G401.6 (cell line): ENCODE data around the gene ASIP.
"Not testable (repeated sequence)": the region's sequence is repeated elsewhere in the genome, so short reads cannot be mapped to it uniquely, and the experiment has no call there.

Experiments used
- FAIRE-seq: peaks from 2 replicates; lab custom pipeline; 2012; peaks lifted over from hg19 to GRCh38; lab: Jason Lieb, UNC

Gene ASIP

DNA sequence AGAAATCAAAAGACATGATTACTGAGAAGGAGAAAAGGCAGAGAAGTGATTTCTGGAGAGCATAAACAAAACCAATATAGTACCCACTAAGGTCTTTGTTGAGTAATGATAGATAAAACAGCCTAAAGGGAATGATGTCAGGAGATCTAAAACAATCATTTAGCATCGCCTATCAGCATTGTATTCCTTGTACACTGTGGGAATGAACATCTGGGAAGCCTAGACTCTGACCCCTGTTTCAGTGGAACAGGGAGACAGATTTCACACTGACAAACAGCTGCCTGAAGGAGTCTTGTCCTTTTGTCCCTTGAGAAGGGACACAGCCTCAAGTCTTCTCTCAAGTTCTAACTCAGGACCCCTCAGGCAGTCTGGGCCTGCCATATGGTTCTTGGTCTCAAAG is 1.7 kb downstream of the ASIP start:
- FAIRE-seq: no peak

DNA sequence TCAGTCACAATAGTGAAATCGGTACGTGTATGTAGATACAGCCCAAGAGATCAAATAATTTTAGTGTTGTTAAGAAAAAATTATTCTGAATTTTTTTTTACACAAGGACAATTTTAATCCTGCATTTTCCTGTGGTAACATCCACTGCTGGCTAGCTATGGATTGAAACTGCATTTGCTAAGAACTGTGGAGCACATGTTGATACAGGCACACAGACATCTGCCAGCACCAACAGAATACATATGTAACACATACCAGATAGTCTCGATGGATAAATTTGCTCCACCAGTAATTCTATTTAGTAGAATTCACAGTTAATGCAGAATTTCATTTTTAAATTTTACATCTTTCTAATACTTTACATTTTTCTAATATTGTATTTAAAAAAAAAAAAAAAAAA is 2.2 kb downstream of the ASIP start:
- no peak for FAIRE-seq

DNA sequence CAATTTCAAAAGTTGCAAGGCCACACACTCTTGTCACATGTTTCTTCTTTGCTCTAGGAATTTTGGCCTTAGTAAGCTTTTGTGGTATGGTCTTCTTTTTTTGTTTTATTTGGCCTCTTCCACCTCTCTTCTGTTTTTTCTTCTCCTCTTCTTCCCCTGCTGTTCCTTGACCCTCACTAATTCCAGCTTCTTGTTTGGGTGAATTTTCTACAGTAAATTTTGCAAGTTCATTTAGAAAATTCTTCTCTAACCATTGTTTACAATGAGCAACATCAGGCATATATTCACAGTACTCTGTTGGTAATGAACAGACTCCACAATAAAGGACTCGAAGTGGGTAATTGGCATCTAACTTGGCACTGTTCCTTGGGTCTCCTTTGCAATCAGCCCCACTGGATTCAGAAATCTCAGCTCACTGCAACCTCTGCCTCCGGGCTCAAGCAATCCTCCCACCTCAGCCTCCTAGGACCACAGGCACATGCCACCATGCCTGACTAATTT is 5.0 kb downstream of the ASIP start:
- FAIRE-seq: no peak

DNA sequence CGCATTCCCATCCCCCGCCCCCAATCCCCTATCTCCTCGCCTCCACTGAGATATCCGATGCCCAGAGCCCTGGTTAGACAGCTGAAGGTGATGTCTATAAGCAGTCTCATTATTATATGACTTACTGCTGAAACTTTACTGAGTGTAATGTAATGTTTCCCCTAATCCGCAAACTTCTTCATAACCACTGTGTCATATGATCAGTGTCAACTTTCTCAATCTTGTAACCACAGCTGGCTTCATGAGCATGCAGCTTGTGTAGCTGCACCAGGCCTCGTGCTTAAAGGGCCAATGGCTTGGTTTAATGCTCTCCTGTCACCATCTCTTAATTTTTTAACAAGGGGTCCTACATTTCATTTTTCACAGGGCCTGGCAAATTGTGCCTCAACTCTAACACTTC is 8.1 kb downstream of the ASIP start:
- no peak for FAIRE-seq

DNA sequence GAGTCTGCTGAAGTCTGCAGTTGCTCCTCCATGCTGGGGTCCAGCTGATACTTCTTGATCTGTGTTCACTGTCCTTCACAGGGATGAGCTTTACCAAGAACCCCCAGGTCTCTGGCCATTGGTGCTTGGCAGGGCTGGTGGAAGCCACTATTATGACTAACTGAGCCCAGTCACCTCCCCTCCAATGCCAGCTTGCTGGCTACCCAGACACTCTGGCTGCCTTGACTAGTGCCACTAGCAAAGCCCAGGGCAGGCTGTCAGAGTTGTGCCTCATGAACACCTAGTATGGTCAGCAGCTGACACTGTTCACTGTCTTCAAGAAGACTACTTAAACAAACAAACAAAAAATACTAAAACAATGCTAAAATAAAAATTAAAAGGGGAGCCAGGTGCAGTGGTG is 8.8 kb downstream of the ASIP start:
- FAIRE-seq: no peak

DNA sequence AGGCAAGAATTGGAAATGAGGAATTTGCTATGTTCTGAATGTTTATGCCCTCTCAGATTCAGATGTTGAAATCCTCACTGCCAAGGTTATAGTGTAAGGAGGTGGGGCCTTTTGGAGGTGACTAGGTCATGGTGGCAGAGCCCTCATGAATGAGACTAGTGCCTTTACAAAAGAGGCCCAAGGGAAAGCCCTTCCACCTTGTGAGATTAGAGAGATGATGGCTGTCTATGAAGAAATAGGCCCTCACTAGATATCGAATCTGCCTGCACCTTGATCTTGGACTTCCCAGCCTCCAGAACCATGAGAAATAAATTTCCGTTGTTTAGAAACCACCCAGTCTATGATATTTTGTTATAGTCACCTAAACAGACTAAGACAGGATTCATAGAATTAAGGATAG is 10.4 kb downstream of the ASIP start:
- FAIRE-seq: no peak

DNA sequence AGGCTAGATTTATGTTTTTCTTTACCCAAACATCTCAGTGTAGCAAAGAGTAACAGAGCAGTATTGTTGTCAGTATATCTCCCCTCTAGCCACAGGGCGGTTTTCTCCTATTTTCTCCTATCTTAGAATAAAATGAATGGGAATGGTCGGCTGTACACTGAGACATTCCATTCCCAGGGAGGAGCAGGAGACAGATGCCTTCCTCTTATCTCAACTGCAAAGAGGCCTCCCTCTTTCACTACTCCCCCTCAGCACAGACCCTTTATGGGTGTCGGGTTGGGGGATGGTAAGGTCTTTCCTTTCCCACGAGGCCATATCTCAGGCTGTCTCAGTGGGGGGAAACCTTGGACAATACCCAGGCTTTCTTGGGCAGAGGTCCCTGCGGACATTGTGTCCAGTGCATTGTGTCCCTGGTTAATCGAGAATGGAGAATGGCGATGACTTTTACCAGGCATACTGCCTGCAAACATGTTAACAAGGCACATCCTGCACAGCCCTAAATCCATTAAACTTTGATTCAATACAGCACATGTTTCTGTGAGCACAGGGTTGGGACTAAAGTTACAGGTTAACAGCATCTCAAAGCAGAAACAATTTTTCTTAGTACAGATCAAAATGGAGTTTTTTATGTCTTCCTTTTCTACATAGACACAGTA is 11.3 kb downstream of the ASIP start:
- FAIRE-seq: not testable (repeated sequence)

DNA sequence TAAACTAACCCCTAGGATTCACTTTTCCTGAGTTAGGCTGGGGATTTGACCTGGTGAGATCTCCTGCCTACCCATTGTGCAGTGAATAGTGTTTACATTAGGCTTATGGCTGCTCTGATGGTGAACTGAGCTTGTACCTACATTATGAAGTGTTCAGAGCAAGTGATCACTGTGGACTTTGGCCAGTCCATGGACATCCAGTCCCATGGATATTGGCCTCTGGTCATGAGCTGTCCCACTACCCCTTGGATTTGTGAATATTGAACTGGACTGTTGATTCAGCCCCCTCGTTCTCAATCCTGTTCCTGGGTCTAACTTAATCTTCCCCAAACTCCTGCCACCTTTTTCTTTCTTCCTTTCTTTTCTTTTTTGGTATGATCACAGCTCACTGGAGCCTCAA is 13.8 kb downstream of the ASIP start:
- no peak for FAIRE-seq

DNA sequence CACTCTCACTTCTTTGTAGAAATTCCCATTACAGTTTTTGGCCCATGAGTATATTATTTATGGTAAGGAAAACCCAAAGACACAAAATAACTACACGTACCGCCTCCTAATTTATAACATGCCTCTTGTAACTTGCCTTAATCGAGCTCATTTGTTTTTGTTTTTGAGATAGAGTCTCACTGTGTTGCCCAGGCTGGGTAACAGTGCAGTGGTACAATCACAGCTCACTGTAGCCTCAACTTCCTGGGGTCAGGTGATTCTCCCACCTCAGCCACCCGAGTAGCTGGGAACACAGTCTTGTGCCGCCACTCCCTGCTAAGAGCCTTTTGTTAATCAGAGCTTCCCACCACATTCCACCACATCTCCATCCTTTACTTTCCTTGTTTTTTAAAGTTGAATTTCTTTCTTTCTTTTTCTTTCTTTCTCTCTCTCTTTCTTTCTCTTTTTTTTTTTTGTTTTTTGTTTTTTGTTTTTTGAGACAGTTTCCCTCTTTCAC is 15.5 kb downstream of the ASIP start:
- FAIRE-seq: no peak

DNA sequence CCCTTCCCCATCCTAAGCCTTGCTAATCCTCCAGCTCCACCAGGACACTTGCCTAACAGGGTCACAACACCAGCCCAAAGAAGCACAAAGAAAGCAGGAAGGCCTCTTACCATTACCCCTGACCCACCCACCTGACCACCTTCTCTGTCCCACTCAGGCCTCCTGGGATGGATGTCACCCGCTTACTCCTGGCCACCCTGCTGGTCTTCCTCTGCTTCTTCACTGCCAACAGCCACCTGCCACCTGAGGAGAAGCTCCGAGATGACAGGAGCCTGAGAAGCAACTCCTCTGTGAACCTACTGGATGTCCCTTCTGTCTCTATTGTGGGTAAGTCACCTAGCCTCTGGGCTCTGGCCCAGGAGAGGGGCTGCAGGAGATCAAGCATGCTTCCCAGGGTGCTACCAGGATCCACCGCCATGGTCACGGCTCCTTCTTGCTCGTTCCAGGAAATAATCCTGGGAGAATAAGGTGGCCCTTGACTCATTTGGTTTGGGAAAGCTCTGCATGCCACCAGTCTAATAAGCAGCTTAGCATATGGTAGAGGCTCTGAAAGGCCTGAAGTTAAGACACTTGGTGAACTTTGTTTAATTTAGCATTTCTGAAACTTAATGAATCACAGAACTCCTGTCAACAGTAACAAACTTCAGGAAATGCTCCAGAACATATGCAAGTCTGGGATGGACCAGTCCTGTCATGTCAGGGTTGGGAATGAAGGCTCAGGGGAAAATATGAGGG is 19.2 kb downstream of the ASIP start:
- FAIRE-seq: no peak

DNA sequence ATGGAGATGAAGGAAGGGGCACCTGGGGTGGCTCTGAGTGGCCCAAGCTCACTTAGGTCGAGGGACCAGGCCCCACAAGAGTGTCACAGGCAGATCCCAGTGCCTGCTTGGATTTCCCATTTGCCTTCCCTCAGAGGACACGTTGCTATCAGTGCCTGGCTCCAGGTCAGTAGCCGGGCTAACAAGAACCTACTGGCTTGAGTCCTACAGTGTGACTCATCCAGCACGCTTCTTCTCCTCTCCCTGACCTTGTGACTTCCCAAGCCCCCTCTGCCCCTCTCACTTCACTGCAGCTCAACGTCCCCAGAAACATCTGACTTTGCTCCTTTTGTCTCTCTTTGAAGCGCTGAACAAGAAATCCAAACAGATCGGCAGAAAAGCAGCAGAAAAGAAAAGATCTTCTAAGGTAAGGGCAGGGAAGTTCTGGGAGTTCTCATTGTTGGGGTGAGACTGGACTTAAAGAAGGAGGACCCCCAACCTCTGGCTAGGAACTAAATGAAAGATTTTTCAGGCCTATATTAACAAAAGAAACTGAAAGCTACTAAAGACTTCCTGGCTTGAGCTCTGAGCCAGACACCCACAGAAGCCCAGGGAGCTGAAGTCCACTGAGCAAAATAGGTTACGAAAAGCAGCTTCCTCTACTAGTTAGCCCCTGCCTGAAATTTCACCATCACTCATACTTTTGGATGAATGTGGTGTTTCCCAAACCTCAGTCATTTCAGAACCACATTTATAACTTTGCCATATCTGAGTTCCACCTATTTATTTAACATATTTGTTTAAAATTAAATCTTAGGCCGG is 21.5 kb downstream of the ASIP start:
- FAIRE-seq: no peak

DNA sequence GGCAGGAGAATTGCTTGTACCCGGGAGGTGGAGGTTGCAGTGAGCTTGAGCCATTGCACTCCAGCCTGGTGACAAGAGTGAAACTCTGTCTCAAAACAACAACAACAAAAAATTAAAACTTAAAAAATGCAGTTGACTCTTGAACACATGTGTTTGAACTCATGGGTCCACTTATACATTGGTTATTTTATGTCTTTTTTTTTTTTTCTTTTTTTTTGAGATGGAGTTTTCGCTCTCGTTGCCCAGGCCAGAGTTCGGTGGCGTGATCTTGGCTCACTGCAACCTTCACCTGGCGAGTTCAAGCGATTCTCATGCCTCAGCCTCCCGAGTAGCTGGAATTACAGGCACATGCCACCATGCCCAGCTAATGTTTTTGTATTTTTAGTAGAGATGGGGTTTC is 22.2 kb downstream of the ASIP start:
- not testable (repeated sequence) for FAIRE-seq

DNA sequence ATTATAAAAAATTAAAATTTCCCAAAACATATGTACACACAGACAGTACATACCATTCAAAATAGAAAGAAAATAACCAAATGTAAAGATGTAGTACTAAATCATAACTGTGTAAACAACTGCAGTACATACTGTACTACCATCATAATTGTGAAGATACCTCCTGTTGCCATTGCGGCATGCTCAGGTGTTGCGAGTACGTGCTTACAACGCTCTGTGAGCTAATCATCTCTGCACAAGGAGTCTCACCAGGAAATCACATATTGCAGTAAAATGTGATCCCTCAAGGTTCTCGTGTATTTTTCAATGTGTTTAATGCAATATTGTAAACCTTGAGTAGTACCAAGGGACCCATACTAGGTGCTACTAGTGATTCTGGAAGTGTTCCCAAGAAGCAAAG is 22.9 kb downstream of the ASIP start:
- FAIRE-seq: no peak

DNA sequence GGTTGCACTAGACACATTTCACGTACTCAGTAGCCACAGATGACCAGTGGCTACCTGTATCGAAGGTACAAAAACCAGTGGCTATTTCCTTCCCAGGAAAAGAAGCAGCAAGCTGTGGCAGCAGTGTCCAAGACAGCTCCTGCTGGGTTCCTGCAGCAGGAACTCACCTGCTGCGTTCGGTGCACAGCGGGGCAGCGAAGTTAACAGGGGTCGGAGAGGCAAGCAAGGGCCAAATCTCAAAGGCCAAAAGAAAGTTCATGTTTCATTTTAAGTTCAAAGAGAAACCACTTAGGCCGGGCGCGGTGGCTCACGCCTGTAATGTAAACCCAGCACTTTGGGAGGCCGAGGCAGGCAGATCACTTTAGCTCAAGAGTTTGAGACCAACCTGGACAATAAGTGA is 26.9 kb downstream of the ASIP start:
- no peak for FAIRE-seq

DNA sequence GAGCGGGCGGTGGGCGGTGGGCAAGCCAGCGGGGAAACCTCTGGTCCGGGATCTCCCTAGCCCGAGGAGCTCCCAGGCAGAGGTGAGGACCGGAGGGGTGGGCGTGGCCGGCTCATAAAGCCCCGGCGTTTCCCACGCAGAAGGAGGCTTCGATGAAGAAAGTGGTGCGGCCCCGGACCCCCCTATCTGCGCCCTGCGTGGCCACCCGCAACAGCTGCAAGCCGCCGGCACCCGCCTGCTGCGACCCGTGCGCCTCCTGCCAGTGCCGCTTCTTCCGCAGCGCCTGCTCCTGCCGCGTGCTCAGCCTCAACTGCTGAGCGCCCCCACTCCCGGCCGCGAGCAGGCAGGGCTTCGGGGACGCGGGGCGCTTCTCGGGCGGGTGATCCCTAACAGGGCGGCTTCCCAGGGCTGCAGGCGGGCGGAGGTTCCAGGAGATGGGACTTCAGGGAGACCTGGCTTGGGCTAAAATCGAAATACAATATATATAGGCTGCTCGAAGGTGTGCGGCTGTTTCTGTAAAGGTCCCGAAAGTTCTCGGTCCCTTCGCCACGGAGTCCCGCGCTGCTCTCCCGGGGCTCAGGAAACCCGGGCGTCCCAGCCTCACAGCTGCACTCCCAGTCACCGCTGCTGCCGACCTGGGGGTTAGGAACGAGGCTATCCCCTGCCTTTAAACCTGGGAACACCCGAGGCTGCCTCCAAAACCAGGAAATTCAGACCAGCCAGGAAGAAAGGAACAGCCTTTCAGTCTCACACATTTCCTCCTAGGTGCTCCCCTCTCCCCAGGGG is 27.8 kb downstream of the ASIP start:
- no peak for FAIRE-seq

DNA sequence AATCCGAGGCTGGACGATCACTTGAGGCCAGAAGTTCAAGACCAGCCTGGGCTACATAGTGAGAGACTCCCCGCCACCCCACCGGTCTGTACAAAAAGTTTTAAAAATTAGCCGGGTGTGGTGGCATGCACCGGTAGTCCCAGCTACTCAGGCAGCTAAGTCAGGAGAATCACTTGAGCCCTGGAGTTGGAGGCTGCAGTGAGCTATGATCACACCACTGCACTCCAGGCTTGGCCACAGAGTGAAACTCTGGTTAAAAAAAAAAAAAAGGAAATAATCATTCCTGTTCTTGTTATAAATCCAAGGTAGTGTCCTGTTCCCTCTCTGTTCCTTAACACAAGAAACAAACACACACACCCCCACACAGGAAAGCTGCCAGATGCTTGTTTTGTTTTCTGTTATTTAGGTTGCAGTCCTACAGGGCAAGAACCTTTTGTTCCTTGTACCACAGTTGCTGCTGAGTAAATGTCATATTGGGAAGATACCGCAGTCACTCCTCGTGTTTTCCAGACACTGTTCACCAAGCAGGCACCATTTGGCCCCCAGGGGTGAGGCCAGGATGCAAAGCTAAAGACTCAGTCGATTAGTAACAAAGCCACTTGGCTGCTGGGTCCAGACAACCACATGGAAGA is 28.9 kb downstream of the ASIP start:
- no peak for FAIRE-seq

DNA sequence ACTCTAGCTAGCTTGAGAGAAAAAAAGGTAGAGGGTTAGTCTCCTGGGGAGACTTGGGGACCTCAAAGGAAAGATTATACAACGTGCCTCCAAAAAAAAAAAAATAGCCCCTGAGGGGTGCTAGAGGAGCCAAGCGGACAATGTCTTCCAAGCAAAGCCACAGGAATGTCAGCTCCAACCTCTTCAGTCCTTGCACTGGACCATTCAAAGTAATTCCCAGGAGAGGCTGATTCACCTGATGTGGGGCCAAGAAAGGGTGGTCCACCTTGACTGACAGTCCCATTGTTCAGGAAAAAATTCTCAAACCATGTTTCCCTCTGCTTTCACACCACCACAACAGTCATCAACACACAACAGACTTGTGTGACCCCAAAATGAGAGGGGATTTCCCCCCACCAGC is 30.7 kb downstream of the ASIP start:
- no peak for FAIRE-seq

DNA sequence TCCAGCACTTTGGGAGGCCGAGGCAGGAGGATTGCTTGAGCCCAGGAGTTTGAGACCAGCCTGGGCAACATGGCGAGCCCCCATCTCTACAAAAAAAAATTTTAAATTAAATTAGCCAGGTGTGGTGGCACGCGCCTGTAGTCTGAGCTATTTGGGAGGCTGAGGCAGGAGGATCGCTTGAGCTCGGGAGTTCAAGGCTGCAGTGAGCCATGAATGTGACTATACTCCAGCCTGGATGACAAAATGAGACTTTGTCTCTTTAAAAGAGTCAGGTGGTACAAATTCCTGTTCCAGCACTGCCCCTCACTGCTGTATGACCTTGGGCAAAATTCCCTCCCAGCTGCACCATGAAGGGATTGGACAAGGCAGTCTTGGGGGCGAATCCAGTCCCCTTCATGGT is 33.5 kb downstream of the ASIP start:
- no peak for FAIRE-seq

DNA sequence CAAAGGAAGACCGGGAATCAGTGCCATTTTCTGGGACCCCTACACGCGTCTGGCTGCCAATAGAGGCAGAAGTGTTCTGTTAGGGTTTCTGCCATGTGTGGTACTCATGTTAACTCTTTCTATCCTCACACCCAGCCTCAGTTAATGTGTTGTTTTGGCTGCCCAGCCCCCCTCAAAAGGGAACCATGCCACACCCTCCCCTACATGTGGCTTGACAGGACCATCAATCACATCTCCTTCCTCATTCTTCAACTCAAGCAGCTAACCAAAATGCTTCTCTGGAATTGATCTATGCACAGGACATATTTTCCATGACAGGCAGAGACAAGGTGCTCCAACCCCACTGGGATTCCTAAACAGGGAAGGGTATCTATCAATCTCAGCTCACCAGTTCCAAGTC is 40.0 kb downstream of the ASIP start:
- no peak for FAIRE-seq

DNA sequence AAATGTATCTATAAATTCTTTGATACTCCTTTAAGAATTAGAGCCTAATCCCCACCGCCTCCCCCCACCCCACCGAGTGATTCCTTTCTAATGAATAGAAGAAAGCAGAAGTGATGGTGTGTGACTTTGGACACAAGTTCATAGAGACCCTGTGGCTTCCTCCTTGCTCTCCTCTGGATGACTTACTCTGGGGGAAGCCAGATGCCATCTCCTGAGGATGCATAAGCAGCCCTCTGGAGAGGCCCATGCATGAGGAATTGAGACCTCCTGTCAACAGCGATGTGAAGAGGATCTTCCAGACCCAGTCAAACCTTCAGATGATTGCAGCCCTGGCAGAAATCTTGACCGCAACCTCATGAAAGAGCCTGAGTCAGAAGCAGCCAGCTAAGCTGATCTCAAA is 40.8 kb downstream of the ASIP start:
- FAIRE-seq: no peak

DNA sequence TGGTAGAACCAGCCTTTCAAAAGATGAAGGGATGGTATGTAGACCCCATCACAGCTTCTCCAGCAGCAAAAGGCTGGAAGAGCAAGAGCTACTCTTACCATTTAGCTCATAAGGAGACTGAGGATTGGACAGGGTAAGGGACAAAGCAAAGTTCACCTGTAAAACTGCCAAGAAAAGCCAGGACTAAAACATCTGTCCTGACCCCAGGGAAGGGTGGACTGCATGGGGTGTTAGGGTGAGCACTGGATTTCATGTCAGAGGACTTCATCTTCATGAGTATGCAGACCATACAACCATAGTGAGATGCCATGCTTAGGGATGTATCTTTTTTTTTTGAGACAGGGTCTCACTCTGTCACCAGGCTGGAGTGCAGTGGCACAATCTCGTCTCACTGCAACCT is 42.6 kb downstream of the ASIP start:
- no peak for FAIRE-seq

DNA sequence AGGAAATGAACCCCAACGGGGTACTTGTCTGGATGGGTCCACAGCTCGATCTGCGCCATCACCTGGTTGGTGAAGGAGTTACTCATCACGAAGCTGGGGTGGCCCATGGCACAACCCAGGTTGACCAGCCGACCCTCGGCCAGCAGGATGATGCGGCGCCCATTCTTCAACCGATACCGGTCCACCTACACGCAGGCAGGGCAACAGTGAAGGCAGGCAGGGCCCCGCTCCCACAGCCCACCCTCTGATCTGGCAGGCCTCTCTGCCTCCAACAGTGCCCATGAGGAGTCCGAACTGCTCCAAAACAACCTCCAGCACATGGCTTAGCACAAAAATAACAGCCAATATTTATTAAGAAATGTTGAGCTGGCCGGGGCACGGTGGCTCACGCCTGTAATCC is 44.2 kb downstream of the ASIP start:
- FAIRE-seq: no peak
